Liver (tissue), 9 donors: ENCODE measurements around the gene DAO. TPM values are rescaled to one million over a fixed set of nuclear protein-coding genes. Genes with fewer than 3 reads are reported as not detected.
A peak's percentile ranks its signal among the peaks of the same experiment; 100 is the strongest.

ENCODE experiments used
- DNase-seq: peaks from one replicate; pipeline ENCODE4 v3.0.0-alpha.2; 2017; ENCODE audit warnings: low spot score
- H3K27ac ChIP-seq, 2 donors: one replicate each; pipeline ENCODE4 v1.7.0; 2013; ENCODE audit warnings: inconsistent platforms in 2 of 2, low read length in 2 of 2, control low read depth in 1 of 2, low read depth in 1 of 2, mild to moderate bottlenecking in 1 of 2
- H3K27me3 ChIP-seq, 4 donors: one replicate each; pipeline versions ENCODE4 v1.6.1 to v1.7.0; 2013; ENCODE audit warnings: low read length in 3 of 4, inconsistent platforms in 1 of 4, mild to moderate bottlenecking in 1 of 4, moderate library complexity in 1 of 4; ENCODE audit not compliant: control insufficient read depth in 4 of 4, insufficient read depth in 4 of 4
- H3K36me3 ChIP-seq, 4 donors: one replicate each; pipeline versions ENCODE4 v1.6.1 to v1.7.0; 2013; ENCODE audit warnings: low read length in 3 of 4, mild to moderate bottlenecking in 3 of 4, low read depth in 1 of 4, moderate library complexity in 1 of 4; ENCODE audit not compliant: control insufficient read depth in 4 of 4, insufficient read depth in 3 of 4
- H3K4me1 ChIP-seq, 4 donors: one replicate each; pipeline versions ENCODE4 v1.6.1 to v1.7.0; 2013; ENCODE audit warnings: low read length in 3 of 4, mild to moderate bottlenecking in 3 of 4, moderate library complexity in 1 of 4; ENCODE audit not compliant: control insufficient read depth in 4 of 4, insufficient read depth in 4 of 4
- H3K4me3 ChIP-seq, 3 donors: one replicate each; pipeline versions ENCODE4 v1.6.1 to v1.7.0; 2013; ENCODE audit warnings: low read length in 3 of 3, control low read depth in 1 of 3, low read depth in 1 of 3, mild to moderate bottlenecking in 1 of 3
- H3K9ac ChIP-seq, 2 donors: one replicate each; pipeline ENCODE4 v1.7.0; 2013; ENCODE audit warnings: low read length in 2 of 2, mild to moderate bottlenecking in 2 of 2, moderate library complexity in 2 of 2, control low read depth in 1 of 2, low read depth in 1 of 2
- H3K9me3 ChIP-seq, 4 donors: one replicate each; pipeline versions ENCODE4 v1.6.1 to v1.7.0; 2013; ENCODE audit warnings: low read length in 3 of 4; ENCODE audit not compliant: control insufficient read depth in 4 of 4
- ATF3 ChIP-seq: IDR thresholded peaks from 2 replicates; pipeline ENCODE4 v1.6.1; 2016; ENCODE audit warnings: antibody characterized with exemption
- CTCF ChIP-seq: fragments of 150-350 bp; IDR thresholded peaks from 2 replicates; pipeline ENCODE4 v1.5.1; 2017; ENCODE audit warnings: improper control_type of control experiment, low read depth, low read length; ENCODE audit not compliant: missing input control
- EGR1 ChIP-seq, 2 donors: IDR thresholded peaks; 2 replicates each; pipeline ENCODE4 v1.6.1; 2016 to 2018; ENCODE audit warnings: antibody characterized with exemption in 2 of 2, low read depth in 2 of 2
- FOXA2 ChIP-seq: IDR thresholded peaks from 2 replicates; pipeline ENCODE4 v1.6.1; 2016; ENCODE audit warnings: antibody characterized with exemption
- HNF4A ChIP-seq, 2 donors: conservative IDR thresholded peaks; 2 replicates each; pipeline ENCODE4 v1.6.1; 2016; ENCODE audit warnings: antibody characterized with exemption in 2 of 2, mild to moderate bottlenecking in 2 of 2
- HNF4G ChIP-seq: IDR thresholded peaks from 2 replicates; pipeline ENCODE4 v1.6.1; 2016; ENCODE audit warnings: antibody characterized with exemption
- MAX ChIP-seq: IDR thresholded peaks from 2 replicates; pipeline ENCODE4 v1.6.1; 2016; ENCODE audit warnings: antibody characterized with exemption
- NR2F2 ChIP-seq: IDR thresholded peaks from 2 replicates; pipeline ENCODE4 v1.6.1; 2016; ENCODE audit warnings: antibody characterized with exemption
- RAD21 ChIP-seq, 2 donors: IDR thresholded peaks; 2 replicates each; pipeline ENCODE4 v1.6.1; 2016; ENCODE audit warnings: antibody characterized with exemption in 2 of 2, mild to moderate bottlenecking in 2 of 2
- REST ChIP-seq: IDR thresholded peaks from 2 replicates; pipeline ENCODE4 v1.6.1; 2016; ENCODE audit warnings: antibody characterized with exemption, mild to moderate bottlenecking
- RXRA ChIP-seq, 2 donors: IDR thresholded peaks; 2 replicates each; pipeline ENCODE4 v1.6.1; 2017 to 2018; ENCODE audit warnings: antibody characterized with exemption in 2 of 2, mild to moderate bottlenecking in 1 of 2
- YY1 ChIP-seq: IDR thresholded peaks from 2 replicates; pipeline ENCODE4 v1.6.1; 2016; ENCODE audit warnings: antibody characterized with exemption, mild to moderate bottlenecking
- WGBS: extraction: QIAGEN DNeasy Blood & Tissue Kit; methylation state at CpG from one replicate; pipeline ENCODE4 v1.1.7; 2013; 5-methylcytosine and 5-hydroxymethylcytosine counted together
- polyA plus RNA-seq, 2 donors: library from polyadenylated mRNA; stranded (reverse) in 1 of 2; unstranded in 1 of 2; fragments of 200-250 nt in 1 of 2; fragments of >200 nt in 1 of 2; fragmentation: Nextera tagmentation in 1 of 2; extraction: Ambion mirVana in 1 of 2; gene quantifications; one replicate each; pipeline versions ENCODE4 v1.2.1 to v1.2.3, GENCODE V29; 2013 to 2015
- total RNA-seq, 2 donors: library from RNA; depleted of rRNA; stranded (reverse); fragments of >200 nt; gene quantifications; one replicate each; pipeline ENCODE4 v1.2.3, GENCODE V29; 2014
- donor health status: healthy.
- donor health status: healthy.
- donor health status: healthy.
- donor health status: healthy.
- donor health status: healthy.

The DAO gene
- total and polyA plus RNA-seq, 4 donors, result 0.84 to 51.4 (median 22.9) TPM

GRCh38 chr12:108853426-108853825 lies 26.5 kb upstream of the DAO start:
- peaks cover 2 to 40% (median 28%) of the 10 kb centered on the region in 4 donors for H3K4me1 ChIP-seq
- H3K9me3 ChIP-seq, result no peaks in the 10 kb centered on the region
- no peak overlapping the region for H3K9ac ChIP-seq
- WGBS, result 88% methylated on average over 10 of the region's 10 CpGs
- H3K27ac ChIP-seq, result peak overlapping the region; percentile 55 to 88
- TF ChIP-seq RAD21 (IDR thresholded peaks at IDR 0.05) (no peak), CTCF (no peak), HNF4A (conservative IDR thresholded peaks at IDR 0.05) (no peak), MAX (no peak), YY1 (no peak), FOXA2 (no peak), ATF3 (no peak), REST (no peak), HNF4G (no peak), EGR1 (IDR thresholded peaks at IDR 0.05; ENCODE audit: low read depth in 2 of 2) (no peak), RXRA (IDR thresholded peaks at IDR 0.05) (no peak)
- no peak for DNase-seq
- H3K4me3 ChIP-seq, result no peak overlapping the region
- peaks cover 0 to 6% (median 2%) of the 10 kb centered on the region in 4 donors for H3K36me3 ChIP-seq
- H3K27me3 ChIP-seq, result no peaks in the 10 kb centered on the region

GRCh38 chr12:108853981-108854446 lies 25.9 kb upstream of the DAO start:
- Histone ChIP-seq H3K27ac (peak overlapping the region; percentile 55 to 88), H3K4me1 (peaks cover 2 to 39% (median 29%) of the 10 kb centered on the region in 4 donors), H3K9ac (no peak overlapping the region), H3K36me3 (peaks cover 0 to 2% (median under 1%) of the 10 kb centered on the region in 4 donors), H3K27me3 (no peaks in the 10 kb centered on the region), H3K4me3 (no peak overlapping the region), H3K9me3 (no peaks in the 10 kb centered on the region)
- WGBS, result 73% methylated on average over 1 of the region's 1 CpG
- no peak for DNase-seq
- TF ChIP-seq YY1, result no peak
- TF ChIP-seq RAD21 (IDR thresholded peaks at IDR 0.05), result peak; percentile 28 to 42
- peak; percentile 5 for TF ChIP-seq NR2F2
